ENCODE measurements around the gene RBM11.

GRCh38 chr21:14239281-14239680 lies 23.3 kb downstream of the RBM11 start:
- TF ChIP-seq CTCF (IDR thresholded peaks at IDR 0.05; ENCODE audit: low read depth, low read length, missing input control) (no peak), TAF1 (conservative IDR thresholded peaks at IDR 0.05) (no peak), REST (IDR thresholded peaks at IDR 0.05) (no peak), MAX (IDR thresholded peaks at IDR 0.05) (no peak), RXRA (IDR thresholded peaks at IDR 0.05) (no peak), FOXA2 (IDR thresholded peaks at IDR 0.05) (no peak), GABPA (IDR thresholded peaks at IDR 0.05 in 1 of 2, conservative IDR thresholded peaks at IDR 0.05 in 1 of 2) (no peak), NR2F2 (IDR thresholded peaks at IDR 0.05) (no peak), EGR1 (IDR thresholded peaks at IDR 0.05; ENCODE audit: low read depth in 2 of 2) (no peak), HNF4G (IDR thresholded peaks at IDR 0.05) (no peak), ZBTB33 (IDR thresholded peaks at IDR 0.05) (no peak), SP1 (IDR thresholded peaks at IDR 0.05) (no peak), ATF3 (IDR thresholded peaks at IDR 0.05) (no peak)

All from liver (tissue), 3 donors.